NT2/D1 (cell line): ENCODE measurements around the gene USP2.

Experiments used
- DNase-seq: peaks from one replicate; pipeline ENCODE4 v3.0.0-alpha.2; 2011; ENCODE audit warnings: low read depth, low spot score
- H3K27me3 ChIP-seq: 2 replicates; pipeline ENCODE4 v1.6.0; 2011; ENCODE audit warnings: mild to moderate bottlenecking; ENCODE audit not compliant: insufficient read length, insufficient read depth
- H3K36me3 ChIP-seq: 2 replicates; pipeline ENCODE4 v1.6.1; 2011; ENCODE audit warnings: mild to moderate bottlenecking, low read length, mixed read lengths; ENCODE audit not compliant: insufficient read depth, insufficient read length
- H3K4me1 ChIP-seq: 2 replicates; pipeline ENCODE4 v1.5.1; 2011; ENCODE audit not compliant: insufficient read depth, insufficient read length
- H3K4me3 ChIP-seq: 2 replicates; pipeline ENCODE4 v1.5.1; 2011; ENCODE audit warnings: low read depth; ENCODE audit not compliant: insufficient read length
- H3K9ac ChIP-seq: 2 replicates; pipeline ENCODE4 v1.6.0; 2011; ENCODE audit warnings: low read depth; ENCODE audit not compliant: insufficient read length
- H3K9me3 ChIP-seq: 2 replicates; pipeline ENCODE4 v1.5.1; 2011; ENCODE audit warnings: mild to moderate bottlenecking, low read length; ENCODE audit not compliant: insufficient read depth
- SUZ12 ChIP-seq: IDR thresholded peaks from 2 replicates; pipeline ENCODE4 v1.6.1; 2011; ENCODE audit not compliant: insufficient read length, insufficient read depth; ENCODE audit errors: extremely low read depth
- YY1 ChIP-seq: IDR thresholded peaks from 2 replicates; pipeline ENCODE4 v1.6.1; 2011; ENCODE audit not compliant: insufficient read length, insufficient read depth
- ZNF274 ChIP-seq: IDR thresholded peaks from 2 replicates; pipeline ENCODE4 v1.6.1; 2011; ENCODE audit warnings: mild to moderate bottlenecking, low read depth, low read length

The USP2 gene

GRCh38 chr11:119367661-119368120 lies 13.8 kb downstream of the USP2 start:
- Histone ChIP-seq H3K27me3 (peaks cover 22% of the 10 kb centered on the region), H3K36me3 (no peaks in the 10 kb centered on the region), H3K9me3 (no peaks in the 10 kb centered on the region), H3K4me1 (peaks cover 24% of the 10 kb centered on the region), H3K4me3 (no peak overlapping the region), H3K9ac (no peak overlapping the region)
- DNase-seq, result no peak
- TF ChIP-seq SUZ12, result no peak
- no peak for TF ChIP-seq ZNF274
- TF ChIP-seq YY1, result no peak

GRCh38 chr11:119366690-119367620 lies 14.5 kb downstream of the USP2 start:
- Histone ChIP-seq H3K27me3 (peaks cover 24% of the 10 kb centered on the region), H3K36me3 (no peaks in the 10 kb centered on the region), H3K4me1 (peaks cover 25% of the 10 kb centered on the region), H3K9ac (no peak overlapping the region), H3K4me3 (no peak overlapping the region), H3K9me3 (no peaks in the 10 kb centered on the region)
- DNase-seq, result no peak
- no peak for TF ChIP-seq YY1
- TF ChIP-seq SUZ12, result no peak
- no peak for TF ChIP-seq ZNF274

- TF ChIP-seq ZNF274 (no peak), YY1 (no peak), SUZ12 (no peak)
- no peaks in the 10 kb centered on the region for H3K9me3 ChIP-seq
- H3K9ac ChIP-seq, result no peak overlapping the region
- H3K36me3 ChIP-seq, result no peaks in the 10 kb centered on the region
- peaks cover 24% of the 10 kb centered on the region for H3K4me1 ChIP-seq
- H3K4me3 ChIP-seq, result no peak overlapping the region
- peaks cover 24% of the 10 kb centered on the region for H3K27me3 ChIP-seq
- DNase-seq, result no peak
These were observed 16.4 kb downstream of the USP2 start for GRCh38 chr11:119365071-119365591.

GRCh38 chr11:119363851-119364590 lies 17.5 kb downstream of the USP2 start:
- Histone ChIP-seq H3K27me3 (peaks cover 24% of the 10 kb centered on the region), H3K36me3 (peaks cover 8% of the 10 kb centered on the region), H3K9ac (no peak overlapping the region), H3K4me3 (peak overlapping the region; percentile 15), H3K4me1 (peaks cover 24% of the 10 kb centered on the region), H3K9me3 (no peaks in the 10 kb centered on the region)
- no peak for TF ChIP-seq YY1
- TF ChIP-seq SUZ12, result no peak
- TF ChIP-seq ZNF274, result no peak
- no peak for DNase-seq

GRCh38 chr11:119363081-119363850 lies 18.2 kb downstream of the USP2 start:
- Histone ChIP-seq H3K27me3 (peaks cover 24% of the 10 kb centered on the region), H3K9me3 (no peaks in the 10 kb centered on the region), H3K9ac (peak overlapping the region; percentile 50), H3K4me1 (peaks cover 20% of the 10 kb centered on the region), H3K36me3 (peaks cover 14% of the 10 kb centered on the region), H3K4me3 (peak overlapping the region; percentile 15)
- no peak for TF ChIP-seq SUZ12
- no peak for TF ChIP-seq YY1
- no peak for DNase-seq

GRCh38 chr11:119362741-119363080 lies 18.8 kb downstream of the USP2 start:
- TF ChIP-seq SUZ12 (no peak), ZNF274 (no peak), YY1 (no peak)
- H3K9me3 ChIP-seq, result no peaks in the 10 kb centered on the region
- no peak overlapping the region for H3K4me3 ChIP-seq
- H3K4me1 ChIP-seq, result peaks cover 14% of the 10 kb centered on the region
- no peak for DNase-seq
- peak overlapping the region; percentile 21 for H3K9ac ChIP-seq
- peaks cover 17% of the 10 kb centered on the region for H3K36me3 ChIP-seq
- peaks cover 28% of the 10 kb centered on the region for H3K27me3 ChIP-seq
